HepG2 (cell line): ENCODE data around the gene LYPLA2. TPM values are rescaled to one million over a fixed set of nuclear protein-coding genes. Genes with fewer than 3 reads are reported as not detected.

Experiments
- FIP1L1 ChIP-seq: fragments of 200-400 bp; formaldehyde crosslinking; IDR thresholded peaks from 2 replicates; pipeline ENCODE4 v1.6.1; 2018; ENCODE audit warnings: low read depth, mild to moderate bottlenecking, low read length, moderate library complexity, borderline replicate concordance; ENCODE audit not compliant: insufficient read depth
- GATA4 ChIP-seq: sonication (generic); IDR thresholded peaks from 2 replicates; pipeline ENCODE4 v1.6.1; 2016; ENCODE audit warnings: antibody characterized with exemption, low read depth, borderline replicate concordance
- HNF4A ChIP-seq: sonication (generic); formaldehyde crosslinking; IDR thresholded peaks from 2 replicates; pipeline ENCODE4 v1.4.0; 2020; ENCODE audit warnings: missing genetic modification reagents
- HNRNPL ChIP-seq: fragments of 200-400 bp; formaldehyde crosslinking; IDR thresholded peaks from 2 replicates; pipeline ENCODE4 v1.6.1; 2017; ENCODE audit warnings: mild to moderate bottlenecking, low read depth, low read length
- TEAD3 ChIP-seq: optimal IDR thresholded peaks from 2 replicates; pipeline ENCODE3; 2016; ENCODE audit warnings: borderline replicate concordance
- THAP9 ChIP-seq: sonication (generic); formaldehyde crosslinking; IDR thresholded peaks from 2 replicates; pipeline ENCODE4; 2020; ENCODE audit warnings: missing genetic modification reagents, mild to moderate bottlenecking, borderline replicate concordance
- ZNF24 ChIP-seq: fragments of 450-650 bp; IDR thresholded peaks from 2 replicates; pipeline ENCODE4 v1.6.1; 2017; ENCODE audit warnings: antibody characterized with exemption, mild to moderate bottlenecking
- ZSCAN31 ChIP-seq: sonication (generic); formaldehyde crosslinking; IDR thresholded peaks from 2 replicates; pipeline ENCODE4 v1.5.0; 2020; ENCODE audit warnings: low read depth, mild to moderate bottlenecking, missing genetic modification reagents
- polyA plus RNA-seq, 8 experiments: library from polyadenylated mRNA; depleted of rRNA in 3 of 8; stranded (reverse) in 7 of 8; unstranded in 1 of 8; fragments of >200 nt; fragmentation: Illumina TruSeq in 4 of 8; extraction: Trizol in 4 of 8; gene quantifications; 2 replicates each; pipeline versions ENCODE4 v1.2.1 to v1.2.3, GENCODE V29; 2011 to 2016; ENCODE audit warnings: low read depth in 4 of 8, missing spikeins in 1 of 8, mixed read lengths in 1 of 8; ENCODE audit not compliant: insufficient read depth in 1 of 8
- total RNA-seq, 5 experiments: library from RNA; depleted of rRNA; stranded (reverse); fragments of >200 nt; fragmentation: Illumina TruSeq; extraction: Trizol; gene quantifications; 2 replicates each; pipeline ENCODE4 v1.2.3, GENCODE V29; 2016; ENCODE audit warnings: low read depth in 1 of 5
- TF ChIP-seq, protein P1 (sequence below), 2 experiments: fragments of 450-650 bp in 1 of 2; sonication (generic) in 1 of 2; formaldehyde crosslinking in 1 of 2; IDR thresholded peaks; 2 replicates each; pipeline versions ENCODE4 v1.6.1 to v1.8.0; 2016 to 2022; ENCODE audit warnings: antibody characterized with exemption in 1 of 2, mild to moderate bottlenecking in 1 of 2, missing genetic modification reagents in 1 of 2
- TF ChIP-seq, protein P2 (sequence below): sonication (generic); formaldehyde crosslinking; IDR thresholded peaks from 2 replicates; pipeline ENCODE4 v1.4.0; 2020; ENCODE audit warnings: missing genetic modification reagents, borderline replicate concordance

LYPLA2 gene
- total and polyA plus RNA-seq, 2 of the 13 experiments (the other 11 are each of a cell fraction or from before 2014, with no cell fraction given) = 72.1 to 73.2 TPM

GRCh38 chr1:23790696-23791515, at the start of gene LYPLA2 (continued):
- TF ChIP-seq, protein P1, sequence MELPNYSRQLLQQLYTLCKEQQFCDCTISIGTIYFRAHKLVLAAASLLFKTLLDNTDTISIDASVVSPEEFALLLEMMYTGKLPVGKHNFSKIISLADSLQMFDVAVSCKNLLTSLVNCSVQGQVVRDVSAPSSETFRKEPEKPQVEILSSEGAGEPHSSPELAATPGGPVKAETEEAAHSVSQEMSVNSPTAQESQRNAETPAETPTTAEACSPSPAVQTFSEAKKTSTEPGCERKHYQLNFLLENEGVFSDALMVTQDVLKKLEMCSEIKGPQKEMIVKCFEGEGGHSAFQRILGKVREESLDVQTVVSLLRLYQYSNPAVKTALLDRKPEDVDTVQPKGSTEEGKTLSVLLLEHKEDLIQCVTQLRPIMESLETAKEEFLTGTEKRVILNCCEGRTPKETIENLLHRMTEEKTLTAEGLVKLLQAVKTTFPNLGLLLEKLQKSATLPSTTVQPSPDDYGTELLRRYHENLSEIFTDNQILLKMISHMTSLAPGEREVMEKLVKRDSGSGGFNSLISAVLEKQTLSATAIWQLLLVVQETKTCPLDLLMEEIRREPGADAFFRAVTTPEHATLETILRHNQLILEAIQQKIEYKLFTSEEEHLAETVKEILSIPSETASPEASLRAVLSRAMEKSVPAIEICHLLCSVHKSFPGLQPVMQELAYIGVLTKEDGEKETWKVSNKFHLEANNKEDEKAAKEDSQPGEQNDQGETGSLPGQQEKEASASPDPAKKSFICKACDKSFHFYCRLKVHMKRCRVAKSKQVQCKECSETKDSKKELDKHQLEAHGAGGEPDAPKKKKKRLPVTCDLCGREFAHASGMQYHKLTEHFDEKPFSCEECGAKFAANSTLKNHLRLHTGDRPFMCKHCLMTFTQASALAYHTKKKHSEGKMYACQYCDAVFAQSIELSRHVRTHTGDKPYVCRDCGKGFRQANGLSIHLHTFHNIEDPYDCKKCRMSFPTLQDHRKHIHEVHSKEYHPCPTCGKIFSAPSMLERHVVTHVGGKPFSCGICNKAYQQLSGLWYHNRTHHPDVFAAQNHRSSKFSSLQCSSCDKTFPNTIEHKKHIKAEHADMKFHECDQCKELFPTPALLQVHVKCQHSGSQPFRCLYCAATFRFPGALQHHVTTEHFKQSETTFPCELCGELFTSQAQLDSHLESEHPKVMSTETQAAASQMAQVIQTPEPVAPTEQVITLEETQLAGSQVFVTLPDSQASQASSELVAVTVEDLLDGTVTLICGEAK (IDR thresholded peaks at IDR 0.05) = peak; percentile 86
- TF ChIP-seq, protein P1 (CRISPR knock-in tag; IDR thresholded peaks at IDR 0.05) = no peak; the same call in 1 of the 2 replicates
- TF ChIP-seq FIP1L1 (peak; percentile 38; the same call in 1 of the 2 replicates), GATA4 (peak; percentile 51; the same call in 1 of the 2 replicates), HNF4A (CRISPR knock-in tag) (no peak), ZSCAN31 (CRISPR knock-in tag) (peak; percentile 70), HNRNPL (0 out of 2 replicates have a peak, but pooled peaks have one; percentile 69), THAP9 (peak; percentile 81), ZNF24 (no peak), TEAD3 (peak; percentile 43)
- TF ChIP-seq, protein P2, sequence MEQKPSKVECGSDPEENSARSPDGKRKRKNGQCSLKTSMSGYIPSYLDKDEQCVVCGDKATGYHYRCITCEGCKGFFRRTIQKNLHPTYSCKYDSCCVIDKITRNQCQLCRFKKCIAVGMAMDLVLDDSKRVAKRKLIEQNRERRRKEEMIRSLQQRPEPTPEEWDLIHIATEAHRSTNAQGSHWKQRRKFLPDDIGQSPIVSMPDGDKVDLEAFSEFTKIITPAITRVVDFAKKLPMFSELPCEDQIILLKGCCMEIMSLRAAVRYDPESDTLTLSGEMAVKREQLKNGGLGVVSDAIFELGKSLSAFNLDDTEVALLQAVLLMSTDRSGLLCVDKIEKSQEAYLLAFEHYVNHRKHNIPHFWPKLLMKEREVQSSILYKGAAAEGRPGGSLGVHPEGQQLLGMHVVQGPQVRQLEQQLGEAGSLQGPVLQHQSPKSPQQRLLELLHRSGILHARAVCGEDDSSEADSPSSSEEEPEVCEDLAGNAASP (CRISPR knock-in tag) = no peak
- TF ChIP-seq, all 625 proteins: peak for 137
